Measurements from ENCODE around the gene SMC3. TPM values are rescaled to one million over a fixed set of nuclear protein-coding genes. Genes with fewer than 3 reads are reported as not detected.

Gene SMC3
- total RNA-seq, 1 experiment from 2014 or later, result 64.3 TPM

DNA sequence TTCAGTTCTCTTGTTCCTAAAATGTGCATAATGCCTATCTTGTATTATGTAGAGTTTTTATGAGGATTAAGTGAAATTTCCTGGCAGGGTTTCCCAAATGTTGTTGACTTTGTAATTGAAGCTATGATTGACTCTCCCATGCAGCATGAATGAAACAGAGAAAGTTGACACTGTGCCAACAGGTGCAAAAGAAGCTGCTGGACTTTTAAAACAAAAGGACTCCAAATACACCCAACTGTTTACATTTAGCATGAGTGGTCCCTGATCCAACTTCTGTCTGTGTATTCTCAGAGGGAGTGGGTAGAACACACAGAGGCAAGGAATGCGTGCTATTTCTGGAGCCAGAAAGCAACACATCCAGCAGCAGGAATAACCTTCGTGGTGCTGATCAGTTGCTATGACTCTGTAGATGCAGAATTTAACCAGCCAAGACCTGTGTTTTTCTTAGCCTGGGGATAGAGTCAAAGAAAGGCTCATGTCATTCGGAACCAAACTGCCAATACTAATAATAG lies 62.2 kb downstream of the SMC3 start:
- POLR2A ChIA-PET, result no interaction called here

More for the DNA sequence above, 62.2 kb downstream of the SMC3 start:
- peaks cover 0 to 2% of the 10 kb centered on the region in 2 experiments; a peak in 1 of 4 replicates for H3K4me1 ChIP-seq (ENCODE audit: control insufficient read depth in 1 of 2, insufficient read depth in 2 of 2, low read length in 2 of 2)
- H3K9me3 ChIP-seq (ENCODE audit: control insufficient read depth in 1 of 2, insufficient read depth in 1 of 2, low read depth in 1 of 2, low read length in 2 of 2), result no peaks in the 10 kb centered on the region
- H3K9me2 ChIP-seq (ENCODE audit: insufficient read depth), result no peaks in the 10 kb centered on the region
- no peaks in the 10 kb centered on the region for H4K20me1 ChIP-seq (ENCODE audit: insufficient read depth)
- no peak for TF ChIP-seq TCF7L2 (IDR thresholded peaks at IDR 0.05; ENCODE audit: borderline replicate concordance, extremely low read depth, insufficient read depth, insufficient read length)
- TF ChIP-seq RAD21 (IDR thresholded peaks at IDR 0.05; ENCODE audit: low read depth), result no peak
- no peak for TF ChIP-seq CEBPB (IDR thresholded peaks at IDR 0.05; ENCODE audit: low read depth)
- TF ChIP-seq MAX (IDR thresholded peaks at IDR 0.05), result no peak
- TF ChIP-seq YY1 (IDR thresholded peaks at IDR 0.05; ENCODE audit: extremely low read depth, insufficient replicate concordance, low read depth, low read length), result no peak
- TF ChIP-seq POLR2A (IDR thresholded peaks at IDR 0.05; ENCODE audit: borderline replicate concordance, extremely low read depth, insufficient read depth, insufficient read length), result no peak
- no peak for TF ChIP-seq FOSL1 (IDR thresholded peaks at IDR 0.05; ENCODE audit: low read depth)
- TF ChIP-seq SRF (IDR thresholded peaks at IDR 0.05; ENCODE audit: low read depth), result no peak
- TF ChIP-seq EZH2 (IDR thresholded peaks at IDR 0.05), result no peak
- TF ChIP-seq, protein P1, sequence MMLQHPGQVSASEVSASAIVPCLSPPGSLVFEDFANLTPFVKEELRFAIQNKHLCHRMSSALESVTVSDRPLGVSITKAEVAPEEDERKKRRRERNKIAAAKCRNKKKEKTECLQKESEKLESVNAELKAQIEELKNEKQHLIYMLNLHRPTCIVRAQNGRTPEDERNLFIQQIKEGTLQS (IDR thresholded peaks at IDR 0.05), result no peak
- no peak for TF ChIP-seq ELF1 (IDR thresholded peaks at IDR 0.05; ENCODE audit: borderline replicate concordance, low read depth)
- TF ChIP-seq ZFX (IDR thresholded peaks at IDR 0.05), result no peak
- TF ChIP-seq, protein P2, sequence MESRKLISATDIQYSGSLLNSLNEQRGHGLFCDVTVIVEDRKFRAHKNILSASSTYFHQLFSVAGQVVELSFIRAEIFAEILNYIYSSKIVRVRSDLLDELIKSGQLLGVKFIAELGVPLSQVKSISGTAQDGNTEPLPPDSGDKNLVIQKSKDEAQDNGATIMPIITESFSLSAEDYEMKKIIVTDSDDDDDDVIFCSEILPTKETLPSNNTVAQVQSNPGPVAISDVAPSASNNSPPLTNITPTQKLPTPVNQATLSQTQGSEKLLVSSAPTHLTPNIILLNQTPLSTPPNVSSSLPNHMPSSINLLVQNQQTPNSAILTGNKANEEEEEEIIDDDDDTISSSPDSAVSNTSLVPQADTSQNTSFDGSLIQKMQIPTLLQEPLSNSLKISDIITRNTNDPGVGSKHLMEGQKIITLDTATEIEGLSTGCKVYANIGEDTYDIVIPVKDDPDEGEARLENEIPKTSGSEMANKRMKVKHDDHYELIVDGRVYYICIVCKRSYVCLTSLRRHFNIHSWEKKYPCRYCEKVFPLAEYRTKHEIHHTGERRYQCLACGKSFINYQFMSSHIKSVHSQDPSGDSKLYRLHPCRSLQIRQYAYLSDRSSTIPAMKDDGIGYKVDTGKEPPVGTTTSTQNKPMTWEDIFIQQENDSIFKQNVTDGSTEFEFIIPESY (IDR thresholded peaks at IDR 0.05; ENCODE audit: extremely low read depth, insufficient replicate concordance, low read length), result no peak
- TF ChIP-seq, protein P3, sequence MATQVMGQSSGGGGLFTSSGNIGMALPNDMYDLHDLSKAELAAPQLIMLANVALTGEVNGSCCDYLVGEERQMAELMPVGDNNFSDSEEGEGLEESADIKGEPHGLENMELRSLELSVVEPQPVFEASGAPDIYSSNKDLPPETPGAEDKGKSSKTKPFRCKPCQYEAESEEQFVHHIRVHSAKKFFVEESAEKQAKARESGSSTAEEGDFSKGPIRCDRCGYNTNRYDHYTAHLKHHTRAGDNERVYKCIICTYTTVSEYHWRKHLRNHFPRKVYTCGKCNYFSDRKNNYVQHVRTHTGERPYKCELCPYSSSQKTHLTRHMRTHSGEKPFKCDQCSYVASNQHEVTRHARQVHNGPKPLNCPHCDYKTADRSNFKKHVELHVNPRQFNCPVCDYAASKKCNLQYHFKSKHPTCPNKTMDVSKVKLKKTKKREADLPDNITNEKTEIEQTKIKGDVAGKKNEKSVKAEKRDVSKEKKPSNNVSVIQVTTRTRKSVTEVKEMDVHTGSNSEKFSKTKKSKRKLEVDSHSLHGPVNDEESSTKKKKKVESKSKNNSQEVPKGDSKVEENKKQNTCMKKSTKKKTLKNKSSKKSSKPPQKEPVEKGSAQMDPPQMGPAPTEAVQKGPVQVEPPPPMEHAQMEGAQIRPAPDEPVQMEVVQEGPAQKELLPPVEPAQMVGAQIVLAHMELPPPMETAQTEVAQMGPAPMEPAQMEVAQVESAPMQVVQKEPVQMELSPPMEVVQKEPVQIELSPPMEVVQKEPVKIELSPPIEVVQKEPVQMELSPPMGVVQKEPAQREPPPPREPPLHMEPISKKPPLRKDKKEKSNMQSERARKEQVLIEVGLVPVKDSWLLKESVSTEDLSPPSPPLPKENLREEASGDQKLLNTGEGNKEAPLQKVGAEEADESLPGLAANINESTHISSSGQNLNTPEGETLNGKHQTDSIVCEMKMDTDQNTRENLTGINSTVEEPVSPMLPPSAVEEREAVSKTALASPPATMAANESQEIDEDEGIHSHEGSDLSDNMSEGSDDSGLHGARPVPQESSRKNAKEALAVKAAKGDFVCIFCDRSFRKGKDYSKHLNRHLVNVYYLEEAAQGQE (IDR thresholded peaks at IDR 0.05; ENCODE audit: low read depth), result no peak
- TF ChIP-seq ZNF274 (IDR thresholded peaks at IDR 0.05; ENCODE audit: low read depth, low read length), result no peak
- no peak for TF ChIP-seq CBX3 (IDR thresholded peaks at IDR 0.05; ENCODE audit: low read depth)
- no peak for TF ChIP-seq EGR1 (IDR thresholded peaks at IDR 0.05; ENCODE audit: low read depth)
- TF ChIP-seq SP1 (IDR thresholded peaks at IDR 0.05; ENCODE audit: low read depth), result no peak
- no peak for TF ChIP-seq EZH2phosphoT487 (IDR thresholded peaks at IDR 0.05; ENCODE audit: borderline replicate concordance)
- CTCF ChIA-PET, result no interaction called here
- no peaks in the 10 kb centered on the region for H3K36me3 ChIP-seq (ENCODE audit: control insufficient read depth in 1 of 2, insufficient read depth in 2 of 2, low read length in 2 of 2)
- H3K27me3 ChIP-seq (ENCODE audit: insufficient read depth, low read length), result no peaks in the 10 kb centered on the region
- H3K27ac ChIP-seq (ENCODE audit: low read depth, low read length), result no peak overlapping the region
- no peak for DNase-seq (ENCODE audit: low read depth, low spot score)
- H3K4me3 ChIP-seq (replicated peaks in 1 of 2; ENCODE audit: low read depth in 1 of 2, low read length in 2 of 2), result no peak overlapping the region
- no peak for ATAC-seq
- intact Hi-C loops (cut with micrococcal nuclease), result no loop called here
- RAD21 ChIA-PET (ENCODE audit: low non-redundant PET in 1 of 2, low total read pairs in 2 of 2, uncharacterized antibody in 2 of 2, unreplicated experiment in 2 of 2), result no interaction called here
- no peak overlapping the region for H3K9ac ChIP-seq (ENCODE audit: low read length)
- no peak overlapping the region for H3K4me2 ChIP-seq (ENCODE audit: low read length)
- no TSS peak for BruUV-seq (replicated peaks)
- H2AFZ ChIP-seq (ENCODE audit: low read depth, low read length, poor library complexity, severe bottlenecking), result no peak overlapping the region
- no peaks in the 10 kb centered on the region for H3K79me2 ChIP-seq (ENCODE audit: insufficient read depth, low read length)

Data from HCT116 (cell line).